Activated CD8-positive, alpha-beta memory T cell treated with anti-CD3 and anti-CD28 coated beads for 1 hour (primary cell): Measurements from ENCODE around the gene UNCX.
"Not testable (repeated sequence)": the region's sequence is repeated elsewhere in the genome, so short reads cannot be mapped to it uniquely, and the experiment has no call there.

Experiments used
- DNase-seq, 2 donors: peaks; one replicate each; pipeline ENCODE4 v3.0.0-alpha.2; 2020; ENCODE audit warnings: low read depth in 1 of 2; ENCODE audit errors: extremely low read depth in 1 of 2

The UNCX gene

GRCh38 chr7:1232623-1233332 is at the start of gene UNCX:
Gene UNCX (plus strand): TSS chr7:1232872. CDS start chr7:1233018, 146 bp downstream.
- DNase-seq = no peak

- DNase-seq = no peak
Observed at GRCh38 chr7:1187127-1187526, 45.5 kb upstream of the UNCX start.

- no peak for DNase-seq
Observed at GRCh38 chr7:1188720-1189294, 43.9 kb upstream of the UNCX start.

GRCh38 chr7:1189986-1190772 is 42.5 kb upstream of the UNCX start:
- DNase-seq = no peak

GRCh38 chr7:1192171-1192676 is 40.4 kb upstream of the UNCX start:
- DNase-seq = no peak

- peak in 1 of 2 donors; percentile 11 for DNase-seq
Observed at GRCh38 chr7:1193593-1194424, 38.9 kb upstream of the UNCX start.

- not testable (repeated sequence) for DNase-seq
Observed at GRCh38 chr7:1196441-1196840, 36.2 kb upstream of the UNCX start.

GRCh38 chr7:1196950-1197349 is 35.7 kb upstream of the UNCX start:
- no peak for DNase-seq

GRCh38 chr7:1197997-1198625 is 34.6 kb upstream of the UNCX start:
- DNase-seq = no peak

- DNase-seq = no peak
Observed at GRCh38 chr7:1200045-1200444, 32.6 kb upstream of the UNCX start.

- no peak for DNase-seq
Observed at GRCh38 chr7:1201916-1202315, 30.8 kb upstream of the UNCX start.

- not testable (repeated sequence) for DNase-seq
Observed at GRCh38 chr7:1202914-1203313, 29.8 kb upstream of the UNCX start.

GRCh38 chr7:1204460-1205140 is 28.1 kb upstream of the UNCX start:
- no peak for DNase-seq

- DNase-seq = not testable (repeated sequence)
Observed at GRCh38 chr7:1205742-1206141, 26.9 kb upstream of the UNCX start.

- no peak for DNase-seq
Observed at GRCh38 chr7:1209097-1209496, 23.6 kb upstream of the UNCX start.

- DNase-seq = no peak
Observed at GRCh38 chr7:1210321-1210978, 22.2 kb upstream of the UNCX start.

- DNase-seq = no peak
Observed at GRCh38 chr7:1210979-1211608, 21.6 kb upstream of the UNCX start.

- no peak for DNase-seq
Observed at GRCh38 chr7:1211611-1212010, 21.1 kb upstream of the UNCX start.

- DNase-seq = not testable (repeated sequence)
Observed at GRCh38 chr7:1212025-1212424, 20.6 kb upstream of the UNCX start.
